ENCODE data around the gene RHBDL1.
"Not testable (repeated sequence)": the region's sequence is repeated elsewhere in the genome, so short reads cannot be mapped to it uniquely, and the experiment has no call there.

The RHBDL1 gene

GRCh38 chr16:687499-687898, 12.0 kb downstream of the RHBDL1 start:
- no peak for DNase-seq (ENCODE audit: low read depth)

GRCh38 chr16:689175-689897, 13.9 kb downstream of the RHBDL1 start:
- DNase-seq (ENCODE audit: low read depth) = no peak

GRCh38 chr16:691242-691641, 15.8 kb downstream of the RHBDL1 start:
- DNase-seq (ENCODE audit: low read depth) = not testable (repeated sequence)

- DNase-seq (ENCODE audit: low read depth) = no peak
Measured at GRCh38 chr16:692356-693108, 17.1 kb downstream of the RHBDL1 start.

- DNase-seq (ENCODE audit: low read depth) = no peak
Measured at GRCh38 chr16:693364-693763, 17.9 kb downstream of the RHBDL1 start.

GRCh38 chr16:693766-694165, 18.3 kb downstream of the RHBDL1 start:
- DNase-seq (ENCODE audit: low read depth) = no peak

GRCh38 chr16:694187-694862, 18.9 kb downstream of the RHBDL1 start:
- no peak for DNase-seq (ENCODE audit: low read depth)

GRCh38 chr16:694863-695354, 19.4 kb downstream of the RHBDL1 start:
- DNase-seq (ENCODE audit: low read depth) = no peak

GRCh38 chr16:695355-696089, 20.1 kb downstream of the RHBDL1 start:
- DNase-seq (ENCODE audit: low read depth) = no peak

- no peak for DNase-seq (ENCODE audit: low read depth)
Measured at GRCh38 chr16:698911-699671, 23.6 kb downstream of the RHBDL1 start.

- DNase-seq (ENCODE audit: low read depth) = no peak
Measured at GRCh38 chr16:700684-701584, 25.5 kb downstream of the RHBDL1 start.

GRCh38 chr16:702341-702740, 26.9 kb downstream of the RHBDL1 start:
- no peak for DNase-seq (ENCODE audit: low read depth)

GRCh38 chr16:703406-703805, 27.9 kb downstream of the RHBDL1 start:
- DNase-seq (ENCODE audit: low read depth) = no peak

- DNase-seq (ENCODE audit: low read depth) = no peak
Measured at GRCh38 chr16:704047-704446, 28.6 kb downstream of the RHBDL1 start.

GRCh38 chr16:704552-705380, 29.3 kb downstream of the RHBDL1 start:
- no peak for DNase-seq (ENCODE audit: low read depth)

- no peak for DNase-seq (ENCODE audit: low read depth)
Measured at GRCh38 chr16:705431-706188, 30.1 kb downstream of the RHBDL1 start, which contains the start of gene FBXL16. Gene FBXL16 (minus strand): TSS chr16:705801. CDS start chr16:697405, 8,396 bp downstream.

GRCh38 chr16:706189-707061, 31.0 kb downstream of the RHBDL1 start:
- no peak for DNase-seq (ENCODE audit: low read depth)

All from HS-5 (cell line).